Right forelimb (tissue), 1 donor: Measurements from ENCODE around the gene IFNA2.
"Not testable (repeated sequence)": the region's sequence is repeated elsewhere in the genome, so short reads cannot be mapped to it uniquely, and the experiment has no call there.

Experiments
- DNase-seq: peaks from one replicate; pipeline ENCODE4 v3.0.0-alpha.2; 2018

The IFNA2 gene

GRCh38 chr9:21385131-21385670, at the start of gene IFNA2:
IFNA2 (minus strand) TSS chr9:21385398; CDS start chr9:21385329, 69 bp downstream.
- DNase-seq = no peak

GRCh38 chr9:21435015-21435383, 49.8 kb upstream of the IFNA2 start:
- DNase-seq = not testable (repeated sequence)

GRCh38 chr9:21434202-21435014, 49.2 kb upstream of the IFNA2 start:
- no peak for DNase-seq

GRCh38 chr9:21432672-21433425, 47.7 kb upstream of the IFNA2 start:
- no peak for DNase-seq

GRCh38 chr9:21429191-21429590, 44.0 kb upstream of the IFNA2 start:
- no peak for DNase-seq

- DNase-seq = no peak
Observed at GRCh38 chr9:21428235-21428634, 43.0 kb upstream of the IFNA2 start.

GRCh38 chr9:21415493-21416267, 30.5 kb upstream of the IFNA2 start:
- DNase-seq = no peak

GRCh38 chr9:21414220-21414940, 29.2 kb upstream of the IFNA2 start:
- no peak for DNase-seq

GRCh38 chr9:21413624-21414023, 28.4 kb upstream of the IFNA2 start:
- DNase-seq = no peak

- no peak for DNase-seq
Observed at GRCh38 chr9:21413151-21413550, 28.0 kb upstream of the IFNA2 start.

GRCh38 chr9:21412107-21412506, 26.9 kb upstream of the IFNA2 start:
- no peak for DNase-seq

- DNase-seq = no peak
Observed at GRCh38 chr9:21408817-21409216, 23.6 kb upstream of the IFNA2 start, which contains the start of gene IFNA8. IFNA8 (plus strand) TSS chr9:21409117; CDS start chr9:21409177, 60 bp downstream.

GRCh38 chr9:21404146-21404545, 18.9 kb upstream of the IFNA2 start:
- no peak for DNase-seq

GRCh38 chr9:21402386-21403251, 17.4 kb upstream of the IFNA2 start:
- DNase-seq = peak; percentile 50

- no peak for DNase-seq
Observed at GRCh38 chr9:21399956-21400355, 14.8 kb upstream of the IFNA2 start.

GRCh38 chr9:21398955-21399489, 13.8 kb upstream of the IFNA2 start:
- no peak for DNase-seq

GRCh38 chr9:21395778-21396717, 10.8 kb upstream of the IFNA2 start:
- peak; percentile 56 for DNase-seq

GRCh38 chr9:21392270-21392669, 7.1 kb upstream of the IFNA2 start:
- DNase-seq = no peak

- no peak for DNase-seq
Observed at GRCh38 chr9:21383627-21384026, 1.6 kb downstream of the IFNA2 start.
